Activated CD4-positive, alpha-beta memory T cell treated with anti-CD3 and anti-CD28 coated beads, Interleukin-2, amount 10 ng/mL, durations not matched to agents 7 days and 5 days (primary cell): ENCODE results near the gene NRCAM. TPM values are rescaled to one million over a fixed set of nuclear protein-coding genes. Genes with fewer than 3 reads are reported as not detected.

Experiments used
- CTCF ChIA-PET: fragments of 350-600 bp; sonication (Branson Sonifier 250); formaldehyde crosslinking; loops from one replicate; lab custom pipeline; 2021; ENCODE audit warnings: antibody characterized with exemption, inconsistent platforms; lab: Charles Lee
- POLR2A ChIA-PET: fragments of 350-600 bp; sonication (Branson Sonifier 250); formaldehyde crosslinking; loops from one replicate; lab custom pipeline; 2021; ENCODE audit warnings: antibody characterized with exemption; lab: Charles Lee
- DNase-seq: peaks from one replicate; pipeline ENCODE4 v3.0.0-alpha.2; 2020
- H3K27ac Mint-ChIP-seq: one replicate; pipeline ENCODE4 v1.8.0; 2021; ENCODE audit warnings: mild to moderate bottlenecking, mixed read lengths
- H3K27me3 Mint-ChIP-seq: one replicate; pipeline ENCODE4 v1.8.0; 2021; ENCODE audit warnings: mixed read lengths
- H3K36me3 Mint-ChIP-seq: one replicate; pipeline ENCODE4 v1.8.0; 2021; ENCODE audit warnings: low read depth, mixed read lengths
- H3K4me1 Mint-ChIP-seq: one replicate; pipeline ENCODE4 v1.8.0; 2021; ENCODE audit warnings: mixed read lengths
- H3K4me3 Mint-ChIP-seq: one replicate; pipeline ENCODE4 v1.8.0; 2021; ENCODE audit warnings: mild to moderate bottlenecking, mixed read lengths
- H3K9me3 Mint-ChIP-seq: one replicate; pipeline ENCODE4 v1.8.0; 2021; ENCODE audit warnings: mixed read lengths
- total RNA-seq, 2 experiments: library from RNA; stranded (reverse); gene quantifications; one replicate each; pipeline ENCODE4 v1.2.3, GENCODE V29; 2021

Gene NRCAM
- total RNA-seq, 2 experiments from 2014 or later = not detected

DNA sequence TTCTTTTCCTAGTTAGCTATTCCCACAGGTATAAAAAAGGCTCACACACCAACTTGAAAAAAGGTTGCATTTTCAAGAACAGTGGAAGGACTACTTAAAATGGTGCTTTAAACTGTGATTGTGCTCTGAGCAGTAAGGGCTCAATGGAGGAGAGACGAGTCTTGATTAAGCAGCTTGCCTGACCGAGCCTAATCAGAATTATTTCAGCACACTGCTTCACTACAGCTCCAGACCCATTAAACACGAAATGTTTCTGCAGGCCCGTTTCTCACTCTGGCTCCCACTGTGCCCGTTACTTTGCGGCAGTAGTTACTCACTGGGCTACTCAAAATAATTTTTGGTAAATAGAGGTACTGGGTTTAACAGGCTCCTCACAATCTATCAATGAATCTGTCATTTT lies 126.0 kb downstream of the NRCAM start:
- Mint-ChIP-seq H3K36me3 (no peaks in the 10 kb centered on the region), H3K4me1 (no peaks in the 10 kb centered on the region), H3K4me3 (no peak overlapping the region), H3K27ac (no peak overlapping the region), H3K9me3 (no peaks in the 10 kb centered on the region), H3K27me3 (peaks cover 5% of the 10 kb centered on the region)
- POLR2A ChIA-PET = no interaction called here
- CTCF ChIA-PET = no interaction called here
- no peak for DNase-seq

DNA sequence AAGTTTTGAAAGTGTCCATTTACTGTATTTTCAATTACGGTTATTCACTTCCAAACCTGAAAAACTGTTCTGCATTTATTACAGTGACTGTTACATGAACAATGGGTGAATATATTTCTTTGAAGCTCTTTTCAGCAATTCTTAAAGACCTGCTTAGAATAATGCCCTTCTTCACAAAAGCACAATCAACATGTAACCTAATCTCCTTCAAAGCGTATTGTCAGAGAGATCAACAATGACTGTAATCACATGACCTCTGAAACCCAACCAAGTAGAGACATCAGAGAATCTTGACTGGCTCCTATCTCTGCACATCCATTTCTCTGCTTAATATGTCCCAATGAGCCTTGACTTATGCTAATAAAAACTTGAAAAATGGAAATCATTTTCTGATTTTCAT lies 126.7 kb downstream of the NRCAM start:
- Mint-ChIP-seq H3K27me3 (peaks cover 5% of the 10 kb centered on the region), H3K4me3 (no peak overlapping the region), H3K9me3 (no peaks in the 10 kb centered on the region), H3K4me1 (no peaks in the 10 kb centered on the region), H3K36me3 (no peaks in the 10 kb centered on the region), H3K27ac (no peak overlapping the region)
- DNase-seq = no peak
- ChIA-PET POLR2A (interaction anchor here (0.6 kb wide), 1 partner anchor 13 kb away, joined by 3 read pairs; no protein-coding TSS in a partner anchor), CTCF (no interaction called here)

DNA sequence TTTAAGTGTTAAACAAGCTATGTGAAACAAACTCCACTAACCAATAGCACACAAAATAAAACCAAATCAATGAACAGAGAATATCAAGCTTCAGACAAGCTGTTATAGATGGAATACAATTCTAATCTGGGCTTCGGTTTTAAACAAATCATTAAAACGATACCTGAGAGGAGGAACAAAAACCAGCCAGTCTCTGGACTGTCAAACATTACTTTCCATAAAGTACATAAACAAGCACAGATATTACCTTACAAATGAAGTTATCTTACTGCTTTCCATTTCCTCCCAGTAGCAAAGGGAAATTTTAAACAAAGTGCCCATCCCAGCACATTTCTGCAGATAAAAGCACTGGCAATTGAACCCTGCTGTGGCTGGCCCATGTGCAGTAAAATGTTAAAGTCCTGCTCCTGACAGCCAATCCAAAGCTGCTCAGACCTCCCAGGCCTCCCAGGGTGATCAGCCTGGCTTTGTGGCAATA lies 128.0 kb downstream of the NRCAM start:
- H3K27ac Mint-ChIP-seq = no peak overlapping the region
- CTCF ChIA-PET = no interaction called here
- no peak for DNase-seq
- no peak overlapping the region for H3K4me3 Mint-ChIP-seq
- H3K36me3 Mint-ChIP-seq = no peaks in the 10 kb centered on the region
- peaks cover 2% of the 10 kb centered on the region for H3K27me3 Mint-ChIP-seq
- POLR2A ChIA-PET = no interaction called here
- no peaks in the 10 kb centered on the region for H3K9me3 Mint-ChIP-seq
- H3K4me1 Mint-ChIP-seq = no peaks in the 10 kb centered on the region

DNA sequence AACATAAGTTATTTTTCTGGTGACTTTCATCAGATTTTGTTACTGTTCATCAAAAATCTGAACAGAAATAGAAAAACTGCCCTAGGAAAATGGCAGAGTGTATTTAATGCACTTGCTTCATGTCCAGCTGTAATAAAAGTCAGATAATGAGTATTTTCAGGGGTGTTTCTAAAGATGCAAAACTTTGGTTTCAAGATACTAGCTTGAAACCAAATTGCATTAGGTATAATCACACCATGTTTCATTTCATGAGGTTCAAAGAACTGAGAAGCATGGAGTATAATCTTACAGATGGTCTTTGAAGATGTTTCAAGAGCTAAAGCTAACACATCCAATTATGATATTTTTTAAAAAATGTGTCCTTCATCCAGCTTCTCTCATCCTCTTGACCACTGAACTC lies 128.9 kb downstream of the NRCAM start:
- DNase-seq = no peak
- Mint-ChIP-seq H3K4me1 (no peaks in the 10 kb centered on the region), H3K27ac (no peak overlapping the region), H3K9me3 (no peaks in the 10 kb centered on the region), H3K4me3 (no peak overlapping the region), H3K36me3 (no peaks in the 10 kb centered on the region), H3K27me3 (peaks cover 2% of the 10 kb centered on the region)
- CTCF ChIA-PET = no interaction called here
- POLR2A ChIA-PET = no interaction called here

DNA sequence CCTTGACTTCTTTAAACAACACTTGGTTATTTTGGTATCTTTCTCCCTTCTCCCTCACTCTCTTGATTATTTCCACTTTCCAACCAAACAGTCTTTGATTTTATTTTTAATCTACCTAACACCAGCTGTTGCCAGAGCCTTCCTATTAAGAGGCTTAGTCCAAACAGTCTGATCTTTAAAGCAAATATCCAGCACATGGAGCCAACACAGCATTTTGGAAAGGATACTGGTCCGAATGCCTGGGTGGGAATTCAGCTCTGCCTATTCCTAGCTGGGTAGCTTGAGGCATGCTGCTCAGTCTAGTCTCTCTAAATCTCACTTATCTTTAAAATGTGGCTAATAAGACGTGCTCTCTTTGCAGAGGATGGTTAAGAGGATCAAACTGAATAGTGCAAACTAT lies 129.3 kb downstream of the NRCAM start:
- Mint-ChIP-seq H3K4me1 (no peaks in the 10 kb centered on the region), H3K36me3 (no peaks in the 10 kb centered on the region), H3K27ac (no peak overlapping the region), H3K4me3 (no peak overlapping the region), H3K9me3 (no peaks in the 10 kb centered on the region), H3K27me3 (peaks cover 2% of the 10 kb centered on the region)
- DNase-seq = no peak
- ChIA-PET POLR2A (no interaction called here), CTCF (no interaction called here)

DNA sequence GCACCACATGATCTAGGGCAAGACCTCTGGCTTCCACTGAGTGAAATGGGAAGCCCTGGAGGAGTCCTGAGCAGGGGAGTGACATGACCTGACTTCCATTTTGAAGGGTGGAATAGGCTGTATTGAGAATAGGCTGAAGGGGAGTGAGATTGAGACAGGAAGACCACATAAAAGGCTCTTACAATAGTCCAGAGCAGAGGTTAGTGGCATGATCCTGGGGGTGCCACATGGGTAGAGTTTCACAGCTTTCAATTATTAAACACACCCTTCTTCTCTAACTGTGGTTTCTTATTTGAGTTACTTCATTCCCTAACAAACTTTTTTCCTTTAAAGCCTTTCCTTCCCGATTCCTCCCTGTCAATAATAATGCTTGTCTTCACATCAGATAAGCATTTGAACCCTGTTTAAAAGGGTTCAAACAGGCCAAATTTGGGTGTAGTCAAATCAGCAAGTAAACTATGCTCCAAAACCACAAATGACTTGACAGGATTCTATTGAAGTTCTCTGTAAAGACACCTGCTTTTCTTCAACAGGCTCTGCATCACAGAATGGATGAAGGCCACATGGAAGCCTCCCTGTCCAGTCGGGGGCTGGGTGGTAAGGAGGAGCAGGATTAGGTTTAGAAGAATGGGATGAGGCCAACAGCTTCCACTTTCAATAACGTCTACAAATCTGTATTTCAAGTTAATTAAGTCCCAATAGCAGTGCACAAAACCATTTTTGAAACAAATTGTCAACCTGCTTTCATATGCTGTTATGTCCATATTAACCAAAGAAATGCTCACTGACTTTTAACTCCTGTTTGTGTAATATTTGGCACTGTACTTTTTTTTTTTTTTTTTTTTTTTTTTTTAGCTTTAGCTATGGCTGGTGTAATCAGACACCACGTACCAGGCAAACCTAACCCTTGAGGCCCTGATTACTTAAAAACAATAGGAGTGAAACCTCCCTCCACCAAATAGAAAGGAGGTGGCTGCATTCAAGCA lies 131.9 kb downstream of the NRCAM start:
- peaks cover 4% of the 10 kb centered on the region for H3K27me3 Mint-ChIP-seq
- H3K27ac Mint-ChIP-seq = no peak overlapping the region
- H3K4me1 Mint-ChIP-seq = no peaks in the 10 kb centered on the region
- POLR2A ChIA-PET = no interaction called here
- no peak overlapping the region for H3K4me3 Mint-ChIP-seq
- no peak for DNase-seq
- CTCF ChIA-PET = interaction anchor here (0.7 kb wide), 1 partner anchor 43 kb away, joined by 5 read pairs; no protein-coding TSS in a partner anchor
- no peaks in the 10 kb centered on the region for H3K36me3 Mint-ChIP-seq
- no peaks in the 10 kb centered on the region for H3K9me3 Mint-ChIP-seq

DNA sequence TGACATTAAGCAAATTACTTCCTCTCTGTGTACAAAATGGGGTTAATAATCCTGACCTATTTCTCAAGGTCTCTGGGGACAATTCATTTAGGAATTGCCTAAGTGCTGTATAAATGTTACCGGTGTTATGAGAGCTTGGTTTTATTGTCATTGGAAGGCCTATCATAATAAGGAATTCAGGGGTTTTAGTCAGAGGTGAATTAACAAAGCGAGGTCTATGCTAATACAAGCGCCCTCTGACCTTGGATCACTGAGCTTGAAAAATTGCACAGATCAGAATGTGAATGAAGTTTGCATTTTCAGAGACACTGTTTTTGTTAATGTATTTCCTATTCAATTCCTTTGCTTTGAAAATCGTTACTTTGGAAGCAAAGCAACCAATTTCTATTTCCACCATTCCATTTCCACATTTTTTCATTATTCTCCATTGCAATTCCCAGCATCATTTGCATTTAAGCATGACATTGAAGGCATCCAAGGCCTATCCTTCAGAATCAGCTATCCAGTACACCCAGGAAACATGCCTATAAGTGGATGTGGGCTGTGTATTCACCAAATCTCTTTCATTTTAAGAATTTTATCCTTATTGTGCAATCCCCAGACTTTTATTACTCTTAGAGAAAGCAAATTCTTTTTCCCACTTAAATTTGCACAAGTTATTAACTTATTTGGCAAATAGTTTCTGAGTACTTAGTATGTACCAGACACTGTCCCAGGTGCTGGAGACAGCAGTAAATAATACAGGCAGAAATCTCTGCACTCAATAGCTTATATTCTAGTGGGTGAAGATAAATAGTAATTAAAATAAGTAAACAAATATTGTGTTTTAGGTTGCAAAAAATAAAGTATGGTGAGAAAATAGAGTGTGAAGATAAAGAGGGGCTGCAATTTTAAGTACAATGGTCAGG lies 133.1 kb downstream of the NRCAM start:
- H3K9me3 Mint-ChIP-seq = no peaks in the 10 kb centered on the region
- H3K4me1 Mint-ChIP-seq = no peaks in the 10 kb centered on the region
- H3K27ac Mint-ChIP-seq = no peak overlapping the region
- no peak overlapping the region for H3K4me3 Mint-ChIP-seq
- ChIA-PET CTCF (no interaction called here), POLR2A (no interaction called here)
- no peak for DNase-seq
- H3K27me3 Mint-ChIP-seq = peaks cover 4% of the 10 kb centered on the region
- H3K36me3 Mint-ChIP-seq = no peaks in the 10 kb centered on the region

DNA sequence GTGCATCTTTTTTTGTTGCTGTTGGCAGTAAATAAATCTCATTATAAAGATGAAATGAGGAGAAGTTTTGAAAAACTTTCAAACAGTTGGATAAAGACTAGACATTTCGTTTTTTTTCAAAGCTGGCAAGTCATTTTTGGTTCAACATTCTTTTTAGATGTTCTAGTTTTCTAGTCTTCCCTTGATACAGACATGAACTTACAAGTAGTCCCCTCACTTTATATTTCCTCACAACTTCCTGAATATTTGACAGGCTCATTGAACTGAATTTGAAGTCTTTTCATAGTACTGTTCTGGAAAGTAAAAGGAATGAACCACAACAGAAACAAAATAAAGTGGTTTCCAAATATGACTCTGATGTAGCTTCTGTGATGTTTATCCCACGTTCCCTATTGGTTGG lies 134.2 kb downstream of the NRCAM start:
- Mint-ChIP-seq H3K9me3 (no peaks in the 10 kb centered on the region), H3K36me3 (no peaks in the 10 kb centered on the region), H3K4me3 (no peak overlapping the region), H3K27me3 (peaks cover 2% of the 10 kb centered on the region), H3K4me1 (no peaks in the 10 kb centered on the region), H3K27ac (no peak overlapping the region)
- ChIA-PET POLR2A (no interaction called here), CTCF (no interaction called here)
- DNase-seq = no peak

DNA sequence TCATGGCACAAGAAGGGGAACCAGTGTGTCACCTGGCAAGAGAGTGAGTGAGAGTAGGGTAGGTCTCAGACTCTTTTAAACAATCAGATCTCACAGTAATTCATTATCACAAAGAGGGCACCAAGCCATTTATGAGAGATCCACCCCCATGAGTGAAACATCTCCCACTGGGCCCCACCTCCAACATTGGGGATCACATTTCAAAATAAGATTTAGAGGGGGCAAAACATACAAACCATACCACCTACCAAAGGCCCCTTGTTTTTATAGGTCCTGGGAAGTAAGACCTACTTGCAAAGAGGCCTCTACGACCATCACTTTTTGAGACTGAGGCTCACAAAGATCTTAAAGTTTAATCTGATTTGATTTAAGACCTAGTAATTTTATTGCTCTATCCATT lies 134.9 kb downstream of the NRCAM start:
- ChIA-PET POLR2A (no interaction called here), CTCF (no interaction called here)
- no peaks in the 10 kb centered on the region for H3K9me3 Mint-ChIP-seq
- H3K36me3 Mint-ChIP-seq = no peaks in the 10 kb centered on the region
- no peak overlapping the region for H3K4me3 Mint-ChIP-seq
- no peak overlapping the region for H3K27ac Mint-ChIP-seq
- H3K27me3 Mint-ChIP-seq = peaks cover 2% of the 10 kb centered on the region
- H3K4me1 Mint-ChIP-seq = no peaks in the 10 kb centered on the region
- DNase-seq = no peak

DNA sequence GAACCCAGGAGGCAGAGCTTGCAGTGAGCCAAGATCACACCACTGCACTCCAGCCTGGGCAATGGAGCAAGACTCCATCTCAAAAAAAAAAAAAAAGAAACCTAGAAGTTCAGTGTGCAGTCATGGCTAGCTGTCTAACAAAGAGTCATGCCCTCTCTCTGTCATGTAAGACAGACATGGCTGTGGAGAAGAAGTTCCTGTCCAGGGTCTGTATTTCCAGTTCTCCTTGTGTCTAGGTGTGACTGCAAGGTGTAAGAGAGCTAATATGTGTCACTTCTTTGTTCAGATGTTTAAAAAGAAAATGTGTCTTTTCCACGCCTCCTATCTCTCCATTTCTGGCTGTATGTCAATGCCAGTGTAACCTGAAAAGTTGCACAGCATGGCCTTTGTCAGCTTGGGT lies 139.5 kb downstream of the NRCAM start:
- H3K4me3 Mint-ChIP-seq = no peak overlapping the region

DNA sequence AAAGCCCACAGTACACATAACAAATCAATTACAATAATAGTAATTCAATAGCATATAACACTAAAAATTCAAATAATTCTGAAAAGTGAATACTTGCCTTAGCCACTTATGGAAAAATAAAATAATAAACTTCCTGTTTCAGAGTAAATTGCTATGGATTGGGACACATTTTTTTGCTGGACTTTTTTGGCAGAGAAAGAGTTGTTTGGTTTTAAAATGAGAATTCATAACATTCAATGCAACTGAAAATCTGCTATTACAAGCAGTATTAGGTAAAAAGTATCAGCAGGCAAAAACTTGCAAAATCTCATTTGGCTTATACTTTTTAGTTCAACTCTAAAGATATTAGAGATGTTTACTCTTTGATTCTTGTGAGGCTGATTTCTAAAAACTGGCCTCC lies 141.7 kb downstream of the NRCAM start:
- POLR2A ChIA-PET = no interaction called here
- CTCF ChIA-PET = no interaction called here
- H3K4me1 Mint-ChIP-seq = no peaks in the 10 kb centered on the region

More for the DNA sequence above, 139.5 kb downstream of the NRCAM start:
- Mint-ChIP-seq H3K9me3 (no peaks in the 10 kb centered on the region), H3K27me3 (peaks cover 1% of the 10 kb centered on the region), H3K4me1 (no peaks in the 10 kb centered on the region), H3K36me3 (no peaks in the 10 kb centered on the region), H3K27ac (no peak overlapping the region)
- no peak for DNase-seq
- ChIA-PET POLR2A (interaction anchor here (0.6 kb wide), 1 partner anchor 13 kb away, joined by 3 read pairs; no protein-coding TSS in a partner anchor), CTCF (no interaction called here)

DNA sequence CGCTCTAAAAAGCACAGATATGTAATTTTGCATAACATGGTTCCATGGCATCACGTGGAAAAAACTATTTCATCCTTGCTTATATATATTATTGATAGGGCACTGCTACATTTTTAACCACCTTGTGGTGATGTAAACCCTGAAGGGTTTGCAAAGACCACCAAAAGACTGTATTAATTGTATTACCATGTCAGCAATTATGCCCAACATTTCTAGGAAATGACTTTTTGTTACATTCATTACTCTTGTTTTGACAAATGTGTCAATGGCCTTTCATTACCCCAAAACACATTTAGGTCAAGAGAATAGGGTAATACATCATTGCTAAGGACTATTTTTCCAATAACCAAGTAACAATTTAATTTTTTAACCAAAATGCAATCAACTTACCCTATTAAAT lies 142.2 kb downstream of the NRCAM start:
- H3K4me3 Mint-ChIP-seq = no peak overlapping the region
- H3K27me3 Mint-ChIP-seq = no peaks in the 10 kb centered on the region
- no peaks in the 10 kb centered on the region for H3K4me1 Mint-ChIP-seq
- ChIA-PET POLR2A (no interaction called here), CTCF (no interaction called here)
- H3K36me3 Mint-ChIP-seq = no peaks in the 10 kb centered on the region
- H3K9me3 Mint-ChIP-seq = no peaks in the 10 kb centered on the region
- no peak for DNase-seq
- H3K27ac Mint-ChIP-seq = no peak overlapping the region

More for the DNA sequence above, 141.7 kb downstream of the NRCAM start:
- DNase-seq = no peak
- Mint-ChIP-seq H3K36me3 (no peaks in the 10 kb centered on the region), H3K9me3 (no peaks in the 10 kb centered on the region), H3K4me3 (no peak overlapping the region), H3K27ac (no peak overlapping the region), H3K27me3 (no peaks in the 10 kb centered on the region)

DNA sequence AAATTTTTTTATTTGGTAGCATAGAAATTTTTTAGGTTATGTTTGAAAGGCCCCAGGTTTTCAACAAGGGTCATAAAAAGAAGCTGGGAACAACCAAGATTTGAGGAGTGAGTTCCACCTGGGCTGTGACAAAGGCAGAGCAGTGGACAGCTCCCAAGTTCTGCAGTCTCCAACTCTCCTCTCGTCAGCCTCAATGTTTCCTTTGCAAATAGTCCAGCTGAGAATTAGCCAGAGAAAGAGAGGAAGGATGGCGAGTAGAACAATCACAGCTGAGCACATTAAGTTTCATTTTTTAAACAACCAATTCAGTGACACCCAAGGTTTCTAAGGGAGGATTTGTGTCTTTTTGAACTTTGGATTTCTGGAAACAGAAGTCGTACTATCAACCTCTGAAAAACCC lies 143.2 kb downstream of the NRCAM start:
- Mint-ChIP-seq H3K27me3 (no peaks in the 10 kb centered on the region), H3K27ac (no peak overlapping the region), H3K4me3 (no peak overlapping the region), H3K4me1 (no peaks in the 10 kb centered on the region), H3K36me3 (no peaks in the 10 kb centered on the region), H3K9me3 (no peaks in the 10 kb centered on the region)
- ChIA-PET CTCF (no interaction called here), POLR2A (no interaction called here)
- no peak for DNase-seq
